HG03039 (cell line): Measurements from ENCODE around the gene TSPAN5.

ENCODE experiments used
- ATAC-seq: cut with Tn5 transposase; IDR thresholded peaks from one replicate; pipeline ENCODE4 v1.9.1; 2021; ENCODE audit warnings: mild to moderate bottlenecking, moderate library complexity; ENCODE audit not compliant: unreplicated experiment

TSPAN5 gene

GRCh38 chr4:98522062-98522461, 136.3 kb downstream of the TSPAN5 start:
- no peak for ATAC-seq

DNA sequence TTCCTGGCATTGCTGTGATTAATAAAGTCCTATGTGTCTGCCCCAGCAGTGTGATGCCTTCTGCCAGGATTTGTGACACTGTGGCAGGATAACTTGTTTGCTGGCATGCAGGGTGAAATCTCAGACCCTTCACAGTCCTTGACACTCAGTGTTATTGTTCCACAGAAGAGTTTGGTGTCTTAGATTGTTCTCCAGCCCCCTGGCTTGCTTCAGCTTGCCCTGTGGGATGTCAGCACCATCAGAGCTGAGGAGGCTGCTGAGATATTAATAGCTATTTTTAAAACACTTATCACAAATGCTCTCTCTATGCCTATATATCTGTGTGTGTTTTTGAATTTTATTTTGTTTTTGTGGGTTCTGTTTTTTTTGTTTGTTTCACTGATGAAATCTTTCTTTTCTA, 136.9 kb downstream of the TSPAN5 start:
- ATAC-seq = no peak

DNA sequence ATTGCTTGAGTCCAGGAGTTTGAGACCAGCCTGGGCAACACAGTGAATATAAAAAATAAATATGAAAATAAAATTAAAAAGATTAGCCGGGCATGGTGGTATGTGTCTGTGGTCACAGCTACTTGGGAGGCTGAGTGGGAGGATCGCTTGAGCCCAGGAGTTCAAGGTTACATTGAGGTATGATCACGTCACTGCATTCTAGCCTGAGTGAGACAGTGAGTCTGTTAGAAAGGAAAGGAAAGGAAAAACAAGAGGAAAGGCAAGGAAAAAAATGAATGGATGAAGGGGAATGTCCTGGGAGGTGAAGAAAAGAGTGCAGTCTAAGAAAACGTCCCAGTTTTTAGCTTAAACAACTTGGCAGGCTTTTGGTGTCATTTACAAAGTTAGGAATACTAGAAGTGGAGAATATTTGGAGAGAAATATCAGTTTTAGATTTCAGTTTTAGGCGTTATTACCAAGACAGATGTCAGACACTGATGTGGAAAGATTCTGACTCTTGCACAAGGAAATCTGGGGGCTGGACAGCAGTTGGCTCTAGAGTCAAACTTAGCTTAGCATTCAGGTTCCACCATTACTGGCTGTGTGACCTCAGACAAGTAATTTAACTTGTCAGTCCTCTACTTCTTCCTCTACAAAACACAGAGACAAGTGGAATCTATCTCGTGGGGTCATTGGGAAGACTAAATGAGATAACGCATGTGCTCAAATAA, 139.0 kb downstream of the TSPAN5 start:
- no peak for ATAC-seq

- ATAC-seq = peak; percentile 96
Observed at GRCh38 chr4:98518559-98519267, 139.7 kb downstream of the TSPAN5 start.

- ATAC-seq = no peak
Observed at GRCh38 chr4:98517218-98518021, 141.0 kb downstream of the TSPAN5 start.

DNA sequence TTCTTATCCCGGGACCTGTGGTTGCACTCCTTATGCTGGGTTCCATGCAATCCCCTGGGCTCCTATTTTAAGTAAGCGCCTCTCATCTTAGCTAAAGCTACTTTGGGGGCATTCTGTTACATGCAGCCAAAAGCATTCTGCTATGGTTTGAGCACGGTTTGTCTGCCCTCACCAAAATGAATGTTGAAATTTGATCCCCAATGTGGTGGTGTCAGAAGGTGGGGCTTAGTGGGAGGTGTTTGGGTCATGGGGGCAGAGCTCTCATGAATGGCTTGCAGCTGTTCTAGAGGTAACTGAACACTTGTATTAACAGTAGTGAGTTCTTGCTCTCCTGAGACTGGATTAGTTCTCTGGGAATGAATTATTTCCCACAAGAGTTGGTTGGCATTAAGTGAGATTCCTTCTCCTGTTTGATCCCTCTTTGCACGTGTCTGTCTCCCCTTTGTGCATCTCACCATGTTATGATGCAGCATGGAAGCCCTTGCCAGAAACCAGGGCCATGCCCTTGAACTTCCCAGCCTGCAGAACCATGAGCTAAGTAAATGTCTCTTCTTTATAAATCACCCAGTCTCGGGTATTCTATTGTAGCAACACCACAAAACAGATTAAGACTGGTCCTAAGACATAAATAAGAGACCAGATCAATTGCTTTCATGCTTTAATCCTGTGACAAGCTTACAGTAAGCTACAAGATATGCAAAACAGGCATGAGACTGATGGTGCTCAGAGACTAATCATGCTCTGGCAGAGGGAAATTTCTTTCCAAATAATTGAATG, 141.8 kb downstream of the TSPAN5 start:
- ATAC-seq = no peak

- ATAC-seq = no peak
Observed at GRCh38 chr4:98516042-98516440, 142.4 kb downstream of the TSPAN5 start.

DNA sequence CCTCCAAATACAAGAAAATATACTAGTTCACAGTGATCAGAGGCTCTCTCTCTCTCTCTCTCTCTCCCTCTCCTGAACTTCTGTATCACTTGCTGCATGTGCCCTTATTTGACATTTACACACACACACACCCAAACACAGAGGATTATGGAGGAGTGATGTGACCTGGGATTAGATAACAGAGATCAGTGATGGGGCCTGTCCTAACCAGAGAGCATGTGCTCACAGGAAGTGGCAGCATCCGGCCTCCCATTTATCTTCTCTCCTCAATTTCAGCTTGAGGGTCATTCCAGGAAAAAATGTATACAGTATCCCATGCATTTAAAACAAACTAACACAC, 143.0 kb downstream of the TSPAN5 start:
- no peak for ATAC-seq

- no peak for ATAC-seq
Observed at GRCh38 chr4:98514741-98515469, 143.5 kb downstream of the TSPAN5 start.

DNA sequence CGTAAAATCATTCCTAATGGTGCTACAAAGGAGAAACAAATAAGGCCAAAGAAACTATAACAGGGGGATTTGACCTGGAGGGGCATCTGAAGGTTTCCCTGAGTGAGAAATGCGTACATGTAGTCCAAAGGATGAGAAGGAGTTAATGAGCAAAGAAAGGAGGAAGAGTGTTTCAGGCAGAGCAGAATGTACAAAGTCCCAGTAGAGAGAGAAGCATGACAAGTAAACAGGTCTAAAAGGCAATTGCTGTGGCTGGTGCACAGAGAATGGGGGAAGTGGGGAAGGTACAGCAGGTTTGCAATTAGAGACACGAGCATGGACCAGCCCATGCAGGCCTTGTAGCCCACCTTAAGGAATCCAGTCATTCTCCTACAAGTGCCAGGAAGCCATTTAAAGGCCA, 145.5 kb downstream of the TSPAN5 start:
- ATAC-seq = no peak

GRCh38 chr4:98510757-98511517, 147.5 kb downstream of the TSPAN5 start:
- no peak for ATAC-seq

GRCh38 chr4:98510340-98510739, 148.1 kb downstream of the TSPAN5 start:
- no peak for ATAC-seq

DNA sequence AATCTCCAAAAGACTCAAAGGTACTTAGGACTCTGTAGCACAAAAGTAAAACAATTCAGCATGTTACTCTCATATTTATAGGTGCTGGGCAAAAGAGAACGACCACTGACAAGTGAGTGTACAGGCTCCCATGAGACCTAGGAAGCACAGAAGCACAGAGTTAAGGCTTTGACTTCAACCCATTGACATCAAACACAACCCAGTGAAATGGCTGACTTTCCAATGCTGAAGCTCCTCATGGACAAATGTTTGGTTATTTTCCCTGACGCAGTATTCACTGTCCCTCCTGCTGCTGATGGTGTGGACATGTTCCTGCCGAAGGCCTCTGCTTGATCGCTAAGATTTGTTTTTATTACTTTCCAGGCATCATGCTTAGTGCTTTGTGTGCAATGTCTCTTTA, 148.7 kb downstream of the TSPAN5 start:
- ATAC-seq = no peak

DNA sequence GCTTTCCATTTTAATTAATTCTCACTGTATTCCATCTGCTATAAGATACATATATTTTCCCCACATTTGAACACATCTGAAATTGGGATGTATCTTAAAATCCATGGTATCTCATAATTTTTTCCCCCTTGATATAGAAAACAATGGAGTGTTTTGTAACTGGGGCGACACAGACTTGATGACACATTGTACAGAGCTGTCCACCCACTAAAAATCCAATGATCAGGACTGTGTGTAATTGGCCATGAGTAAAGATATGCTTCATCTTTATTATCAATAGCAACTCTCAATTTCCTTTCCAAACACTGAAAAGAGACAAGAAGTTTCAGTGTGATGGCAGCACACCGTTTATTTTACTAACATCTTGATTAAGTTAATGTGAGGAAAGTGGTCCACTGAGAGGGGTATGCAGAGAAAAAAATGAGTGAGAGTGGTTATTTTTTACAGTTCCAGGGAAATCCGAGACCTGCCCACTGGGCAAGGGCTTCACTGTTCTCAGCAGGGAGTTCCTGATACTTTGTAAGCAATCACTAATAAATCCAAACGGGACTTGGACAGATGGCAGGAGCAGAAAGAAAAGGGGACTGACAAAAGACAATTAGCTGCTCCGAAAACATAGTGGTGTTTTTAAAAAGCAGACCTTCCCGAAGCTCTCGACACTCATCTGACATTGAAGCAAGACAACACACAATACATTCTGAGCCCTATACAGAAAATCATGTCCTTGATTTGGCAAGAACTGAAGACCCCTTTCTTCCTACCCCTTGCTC, 149.4 kb downstream of the TSPAN5 start:
- ATAC-seq = no peak

GRCh38 chr4:98508248-98508647, 150.2 kb downstream of the TSPAN5 start:
- ATAC-seq = no peak

- no peak for ATAC-seq
Observed at GRCh38 chr4:98507299-98507698, 151.1 kb downstream of the TSPAN5 start.

- ATAC-seq = no peak
Observed at GRCh38 chr4:98506462-98507132, 151.8 kb downstream of the TSPAN5 start.

DNA sequence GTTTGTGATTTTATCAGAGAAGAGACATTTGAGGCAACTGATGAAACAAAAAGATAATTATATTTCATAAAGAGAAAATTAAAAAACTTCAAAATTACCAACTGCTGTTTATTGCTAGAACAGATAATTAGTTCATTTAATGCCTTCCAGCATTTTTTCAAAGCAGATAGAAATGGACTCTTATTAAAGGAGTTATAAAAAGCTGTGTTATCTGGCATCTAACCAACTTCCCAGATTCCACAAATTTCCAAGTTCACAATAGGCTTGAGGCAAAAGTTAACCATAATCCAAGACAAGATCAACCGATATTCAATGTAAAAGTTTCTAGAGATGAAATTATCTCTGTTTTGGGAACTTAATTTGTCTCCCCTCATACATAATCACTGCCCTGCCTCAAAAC, 152.4 kb downstream of the TSPAN5 start:
- no peak for ATAC-seq
